ENCODE results near the gene SMARCA5.

SMARCA5 gene

DNA sequence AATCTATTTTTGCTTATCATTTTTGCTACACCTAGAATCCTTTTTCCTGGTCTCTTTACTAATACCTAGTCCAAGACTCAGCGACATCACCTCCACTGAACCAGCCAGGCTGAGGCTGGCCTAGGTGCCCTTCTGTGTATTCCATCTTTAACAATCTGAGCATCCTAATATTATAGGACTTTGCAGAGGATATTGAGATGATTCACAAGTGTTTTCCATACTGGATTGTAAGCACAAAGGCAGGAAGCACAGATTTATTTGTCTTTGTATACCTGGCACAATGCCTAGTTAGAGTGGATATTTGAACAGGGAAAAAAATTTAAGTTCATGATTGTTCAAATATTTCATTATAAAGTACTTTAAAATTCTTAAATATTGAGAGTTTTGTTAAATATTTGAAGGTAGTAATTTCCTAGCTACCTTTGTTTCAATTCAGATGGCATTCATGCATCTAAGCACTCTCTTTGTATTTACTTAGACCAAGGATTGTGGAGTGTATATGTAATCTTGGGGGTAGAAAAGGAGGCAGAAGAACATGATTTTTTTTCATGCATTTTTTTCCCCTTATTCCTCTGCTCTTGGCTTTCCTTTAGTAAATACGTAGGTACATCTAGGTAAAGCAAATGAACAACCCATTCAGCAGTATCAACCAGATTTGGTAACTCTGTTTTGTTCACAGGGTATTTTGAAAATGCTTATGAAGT is 18.4 kb downstream of the SMARCA5 start:
- DNase-seq: no peak

DNA sequence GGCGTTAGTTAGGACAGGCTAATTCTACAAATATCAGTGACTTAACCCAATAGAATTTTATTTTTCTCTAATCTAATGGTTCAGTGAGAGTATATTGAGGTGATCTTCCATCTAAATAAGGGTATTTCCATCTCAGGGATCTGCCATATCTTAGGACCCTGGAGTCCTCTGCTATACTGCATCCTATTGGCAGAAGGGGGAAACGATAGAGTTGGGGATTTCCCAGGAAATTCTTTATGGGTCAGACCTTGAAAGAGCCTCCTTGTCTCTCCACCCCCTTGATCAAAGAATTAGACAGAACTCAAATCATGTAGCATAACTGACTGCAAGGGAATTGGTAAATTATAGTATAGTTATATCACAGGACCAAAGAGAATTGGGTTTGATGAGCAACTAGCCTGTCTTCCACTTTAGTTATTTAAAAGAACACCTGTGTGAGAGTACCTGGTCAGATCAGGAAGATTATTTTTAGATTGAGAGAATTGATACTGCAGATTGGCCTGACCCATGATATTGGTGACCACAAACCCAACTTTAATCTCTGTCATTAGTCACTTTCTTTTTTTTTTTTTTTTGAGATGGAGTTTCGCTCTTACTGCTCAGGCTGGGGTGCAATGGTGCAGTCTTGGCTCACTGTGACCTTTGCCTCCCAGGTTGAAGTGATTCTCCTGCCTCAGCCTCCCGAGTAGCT is 25.6 kb downstream of the SMARCA5 start:
- no peak for DNase-seq

DNA sequence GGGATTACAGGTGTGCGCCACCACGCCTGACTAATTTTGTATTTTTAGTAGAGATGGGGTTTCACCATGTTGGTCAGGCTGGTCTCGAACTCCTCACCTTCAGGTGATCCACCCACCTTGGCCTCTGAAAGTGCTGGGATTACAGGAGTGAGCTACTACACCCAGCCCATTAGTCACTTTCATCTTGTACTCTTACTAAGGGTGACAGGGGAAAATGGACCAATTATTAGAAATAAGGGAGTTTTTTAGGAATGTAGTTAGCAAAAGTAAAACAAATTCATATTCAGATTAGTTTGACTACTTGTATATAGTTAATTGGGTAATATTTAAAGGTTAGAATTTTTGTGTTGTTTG is 26.1 kb downstream of the SMARCA5 start:
- no peak for DNase-seq

DNA sequence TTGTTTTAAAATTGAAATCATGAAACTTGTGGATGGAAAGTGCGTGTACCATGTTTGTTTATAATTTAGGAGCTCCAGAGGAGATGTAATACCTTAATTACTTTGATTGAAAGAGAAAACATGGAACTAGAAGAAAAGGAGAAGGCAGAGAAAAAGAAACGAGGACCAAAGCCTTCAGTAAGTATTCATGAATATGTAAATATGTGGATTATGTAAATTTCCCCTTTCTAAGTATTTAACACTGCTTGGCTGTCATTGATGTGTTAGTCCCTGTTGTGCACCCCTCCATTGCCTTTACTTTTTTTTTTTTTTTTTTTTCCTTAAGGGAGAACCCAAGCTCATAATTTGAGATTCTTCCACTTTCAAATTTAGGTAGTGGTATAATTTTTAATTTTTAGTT is 36.4 kb downstream of the SMARCA5 start:
- DNase-seq: no peak

DNA sequence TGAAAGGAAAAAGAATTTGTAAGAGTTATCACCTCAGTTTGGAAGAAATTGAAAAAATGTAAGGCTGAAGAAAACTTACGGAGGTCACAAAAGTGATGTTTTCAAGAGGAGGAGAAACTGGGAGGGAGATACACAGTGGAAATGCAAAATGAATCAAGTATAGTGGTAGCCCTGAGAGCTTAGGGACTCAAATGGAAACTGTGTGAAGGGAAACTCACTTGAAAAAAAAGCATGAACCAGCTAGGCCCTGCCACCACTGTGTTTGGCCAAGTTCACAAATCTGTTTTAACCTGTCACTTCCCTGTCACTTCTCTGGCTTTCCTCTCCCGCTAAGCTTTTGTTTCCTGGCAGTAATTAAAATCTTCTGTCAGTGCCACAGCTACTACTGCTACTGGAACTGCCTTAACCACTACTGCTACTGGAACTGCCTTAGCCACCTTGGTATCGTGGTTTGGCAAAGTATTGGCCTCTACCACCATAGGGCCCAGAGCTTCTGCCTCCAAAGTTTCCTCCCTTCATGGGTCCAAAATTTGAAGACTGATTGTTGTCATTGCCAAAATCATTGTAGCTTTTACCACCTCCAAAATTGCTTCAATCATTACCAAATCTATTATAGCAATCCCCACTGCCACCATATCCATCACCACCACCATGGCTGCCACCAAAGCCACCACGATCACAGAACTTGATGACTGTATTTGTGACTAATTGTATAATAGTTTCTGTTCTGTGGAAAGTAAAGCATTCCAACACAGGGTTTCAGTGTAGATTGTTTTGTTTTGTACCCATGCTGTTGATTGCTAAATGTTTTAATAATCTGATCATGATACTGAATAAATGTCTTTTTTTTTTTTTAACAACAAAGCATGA is 41.5 kb downstream of the SMARCA5 start:
- DNase-seq: no peak

DNA sequence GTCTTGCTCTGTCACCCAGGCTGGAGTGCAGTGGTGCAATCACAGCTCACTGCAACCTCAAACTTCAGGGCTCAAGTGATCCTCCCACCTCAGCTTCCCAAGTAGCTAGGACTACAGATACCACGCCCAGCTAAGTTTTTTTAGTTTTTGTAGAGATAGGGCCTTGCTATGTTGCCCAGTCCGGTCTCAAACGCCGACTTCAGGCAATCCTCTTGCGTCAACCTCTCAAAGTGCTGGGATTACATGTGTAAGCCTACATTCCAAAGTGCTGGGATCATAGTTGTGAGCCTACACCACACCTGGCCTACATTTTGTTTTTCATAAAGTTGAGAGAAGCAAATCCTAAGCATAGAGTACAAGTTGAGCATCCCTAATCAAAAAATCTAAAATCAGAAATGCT is 42.2 kb downstream of the SMARCA5 start:
- no peak for DNase-seq

DNA sequence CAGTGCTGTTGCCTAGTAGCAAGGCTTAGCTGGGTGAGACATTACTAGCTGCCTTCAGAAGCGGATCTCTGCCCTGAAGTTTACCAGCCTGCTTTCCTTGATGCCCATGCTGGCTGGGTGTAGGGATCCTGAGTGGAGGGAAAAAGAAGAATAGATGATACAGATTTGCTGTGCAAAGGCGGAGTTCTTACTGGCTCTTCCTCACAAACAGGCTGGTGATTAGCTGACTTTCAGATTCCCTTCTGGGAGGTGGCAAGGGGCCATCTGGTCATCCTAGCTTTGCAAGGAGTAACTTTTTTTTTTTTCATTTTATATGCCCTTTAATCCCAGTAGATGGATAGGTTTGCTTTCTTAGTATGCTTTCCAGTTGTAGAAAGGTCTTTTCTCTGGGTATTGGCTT is 44.8 kb downstream of the SMARCA5 start:
- DNase-seq: no peak

DNA sequence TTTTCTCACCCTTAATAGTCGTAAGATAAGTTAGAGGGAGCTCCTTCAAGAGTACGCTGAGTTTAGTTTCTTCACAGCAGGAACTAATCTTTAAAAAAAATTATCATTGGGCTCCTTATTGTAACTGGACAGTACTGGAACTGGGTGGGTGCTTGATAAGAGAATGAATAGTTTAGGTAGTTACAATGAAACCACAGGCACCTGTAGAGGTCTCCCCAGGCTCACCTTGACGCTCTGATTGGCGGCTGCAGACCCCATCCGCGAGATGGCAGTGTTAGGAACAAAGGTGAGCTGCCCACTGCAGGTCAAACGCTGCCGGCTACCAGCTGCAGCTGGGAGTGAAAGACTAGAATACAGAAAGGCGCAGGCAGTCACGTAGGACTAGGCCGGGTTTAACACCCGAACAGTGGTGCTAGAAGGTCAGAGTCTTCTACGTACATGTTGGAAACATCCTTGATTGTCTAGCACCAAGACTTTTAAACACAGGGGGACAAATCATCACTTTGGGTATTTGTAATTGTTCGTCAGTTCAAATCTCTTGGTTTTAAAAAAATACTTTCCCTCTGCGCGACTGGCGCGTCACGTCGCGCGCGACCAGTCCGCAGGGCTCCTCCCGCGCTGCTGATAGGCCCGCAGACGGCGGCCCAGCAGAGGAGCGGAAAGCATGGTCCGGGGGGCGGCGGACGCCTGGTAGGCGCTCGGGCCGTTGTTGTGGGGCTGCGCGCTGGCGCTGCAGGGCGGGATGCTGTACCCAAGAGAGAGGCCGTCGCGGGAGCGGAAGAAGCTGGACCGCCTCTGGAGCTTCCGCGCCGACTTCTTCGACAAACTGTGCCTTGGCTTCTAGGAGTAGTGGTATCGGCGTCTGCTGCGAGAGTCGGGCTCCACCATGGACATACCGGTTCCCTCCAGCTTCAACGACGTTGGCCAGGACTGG is 45.6 kb downstream of the SMARCA5 start:
- peak; percentile 62 to 79 for DNase-seq

DNA sequence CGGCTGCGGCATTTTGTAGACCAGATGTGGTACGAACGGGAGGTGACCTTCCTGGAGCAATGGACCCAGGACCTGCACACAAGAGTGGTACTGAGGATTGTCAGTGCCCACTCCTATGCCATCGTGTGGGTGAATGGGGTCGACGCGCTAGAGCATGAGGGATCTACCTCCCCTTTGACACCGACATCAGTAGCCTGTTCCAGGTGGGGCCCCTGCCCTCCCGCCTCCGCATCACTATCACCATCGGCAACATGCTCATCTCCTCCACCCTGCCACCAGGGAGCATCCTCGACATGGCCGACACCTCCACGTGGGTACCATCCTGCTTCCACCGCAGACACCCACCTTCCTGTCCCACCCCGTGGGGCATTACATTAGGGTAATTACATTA is 46.2 kb downstream of the SMARCA5 start:
- peak; percentile 27 to 62 for DNase-seq

DNA sequence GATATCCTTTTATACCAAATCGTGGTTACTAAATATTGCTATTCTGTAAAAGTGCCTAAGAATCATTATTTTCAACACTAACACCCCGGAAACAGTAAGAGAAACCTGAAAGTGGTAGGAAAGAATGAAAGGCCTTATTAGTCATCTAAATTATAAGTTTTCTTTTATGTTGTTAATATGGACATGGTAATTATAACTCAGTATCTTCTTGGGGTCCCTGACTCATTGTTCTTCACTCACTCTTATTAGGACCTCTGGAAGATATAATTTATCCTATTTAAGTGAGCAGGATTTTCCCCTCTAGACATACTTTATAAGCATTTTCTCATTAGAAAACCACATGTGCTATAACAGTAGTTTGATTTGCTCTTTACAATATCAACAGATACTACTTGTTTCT is 51.0 kb downstream of the SMARCA5 start:
- DNase-seq: no peak

DNA sequence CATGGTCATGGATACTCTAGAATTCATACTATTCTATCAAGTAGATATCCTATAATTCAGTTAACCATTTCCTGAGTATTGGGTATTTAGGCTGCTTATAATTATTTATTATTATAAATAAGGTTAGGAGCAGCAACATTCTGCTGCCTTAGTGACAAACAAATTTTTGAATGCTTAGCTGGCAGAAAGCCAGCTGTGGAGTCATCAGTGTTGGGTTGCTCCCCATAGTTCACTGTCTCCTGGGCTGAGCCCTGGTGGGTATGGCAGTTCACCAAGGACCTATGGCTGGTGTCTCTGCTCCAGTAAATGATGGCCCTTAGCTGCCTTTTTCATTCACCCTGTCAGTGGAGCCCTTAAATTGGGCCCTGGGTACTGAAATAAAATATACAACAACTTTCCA is 61.8 kb downstream of the SMARCA5 start:
- no peak for DNase-seq

DNA sequence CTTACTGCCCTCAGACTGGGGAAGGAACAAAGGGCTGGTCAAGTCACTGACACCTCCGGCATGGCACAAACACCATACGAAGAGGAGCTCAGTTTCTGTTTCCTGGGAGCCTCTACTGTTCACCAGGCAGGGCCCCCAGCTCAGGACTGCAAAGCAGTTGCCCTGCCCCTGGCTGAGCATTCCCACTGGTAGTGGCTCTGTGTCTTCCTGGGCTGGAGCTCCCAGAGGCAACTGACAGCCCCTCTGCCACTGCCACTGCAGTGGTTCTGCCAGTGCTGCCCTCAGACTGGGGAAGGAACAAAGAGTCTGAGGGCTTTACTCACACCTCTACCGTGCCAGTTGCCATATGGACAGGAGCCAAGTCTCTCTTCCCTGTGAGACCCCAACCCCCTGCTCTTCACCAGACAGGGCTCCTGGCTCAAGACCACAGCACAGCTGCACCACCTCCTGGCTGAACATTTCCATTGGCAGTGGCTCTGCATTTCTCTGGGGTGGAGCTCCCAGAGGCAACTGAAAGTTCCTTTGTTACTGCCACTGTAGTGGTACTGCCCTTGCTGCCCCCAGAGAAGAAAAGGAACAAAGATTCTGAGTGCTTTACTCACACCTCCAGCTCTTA is 67.9 kb downstream of the SMARCA5 start:
- no peak for DNase-seq

DNA sequence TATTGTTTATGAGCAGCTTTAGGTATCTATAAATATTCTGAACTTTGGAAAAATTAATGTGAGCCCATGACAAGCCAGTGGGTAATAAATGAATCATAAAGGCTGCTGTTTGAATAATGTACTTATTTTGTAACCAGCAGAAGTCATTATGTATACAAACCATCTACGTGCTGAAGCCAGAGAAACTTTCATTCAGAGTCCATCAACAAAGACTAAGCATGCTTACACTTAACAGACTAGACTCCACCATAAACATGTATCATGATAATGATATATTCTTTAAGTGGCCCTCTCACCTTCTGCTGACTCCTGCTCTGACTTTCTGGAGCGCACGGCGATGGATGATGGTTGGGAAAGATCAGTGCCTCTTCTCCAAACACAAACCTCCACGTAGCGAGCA is 72.0 kb downstream of the SMARCA5 start:
- no peak for DNase-seq

DNA sequence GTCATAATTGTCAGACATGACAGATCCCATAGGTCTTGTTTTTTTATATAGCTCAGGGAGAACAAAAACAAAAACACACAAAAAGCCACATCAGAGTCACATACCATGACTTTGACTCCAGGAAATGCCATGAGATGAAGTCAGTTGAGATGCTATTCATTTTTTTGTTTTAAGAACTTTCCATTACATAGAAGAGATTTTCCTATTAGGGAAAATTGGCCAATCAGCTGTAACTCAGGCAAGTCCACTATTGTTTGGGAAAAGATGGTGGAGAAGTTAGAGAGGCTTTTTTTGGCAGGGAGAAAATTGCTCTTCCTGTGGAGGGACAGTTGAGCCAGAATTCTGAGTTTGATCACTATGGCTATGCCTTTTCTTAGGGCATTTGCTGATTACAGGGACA is 72.6 kb downstream of the SMARCA5 start:
- DNase-seq: no peak

DNA sequence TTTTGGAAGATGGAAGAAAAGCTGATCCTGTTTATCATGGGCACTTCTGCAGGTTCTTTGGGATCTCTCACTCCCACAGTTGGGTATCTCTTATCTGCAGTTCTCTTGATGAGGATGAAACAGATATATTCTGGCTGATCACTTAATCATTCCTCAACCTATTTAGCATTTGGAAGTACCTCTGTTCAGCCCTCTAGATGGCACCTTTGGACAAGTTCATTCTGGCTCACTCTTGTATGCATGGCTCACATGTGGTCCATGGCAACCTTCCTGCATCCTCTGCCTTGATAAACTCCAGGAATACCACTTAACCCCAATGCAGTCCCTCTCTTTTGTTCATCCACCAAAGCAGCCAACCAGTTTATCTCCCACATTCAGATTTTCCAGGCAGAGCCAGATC is 74.2 kb downstream of the SMARCA5 start:
- no peak for DNase-seq

DNA sequence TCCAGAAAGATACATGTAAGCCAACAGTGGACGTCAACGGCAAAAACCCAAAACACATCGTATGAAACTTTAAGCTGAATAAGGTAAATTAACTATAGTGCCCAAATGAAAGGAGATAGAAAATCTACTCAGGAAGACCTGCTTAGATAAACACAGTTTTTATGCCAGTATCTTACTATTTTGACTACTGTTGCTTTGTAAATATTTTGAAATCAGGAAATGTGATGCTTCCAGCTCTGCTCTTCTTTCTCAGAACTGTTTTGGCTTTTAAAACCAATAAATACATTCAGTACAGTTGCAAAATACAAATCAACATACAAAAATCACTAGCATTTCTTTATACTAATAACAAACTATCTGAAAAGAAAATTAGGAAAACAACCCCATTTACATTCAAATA is 83.8 kb downstream of the SMARCA5 start:
- DNase-seq: no peak

DNA sequence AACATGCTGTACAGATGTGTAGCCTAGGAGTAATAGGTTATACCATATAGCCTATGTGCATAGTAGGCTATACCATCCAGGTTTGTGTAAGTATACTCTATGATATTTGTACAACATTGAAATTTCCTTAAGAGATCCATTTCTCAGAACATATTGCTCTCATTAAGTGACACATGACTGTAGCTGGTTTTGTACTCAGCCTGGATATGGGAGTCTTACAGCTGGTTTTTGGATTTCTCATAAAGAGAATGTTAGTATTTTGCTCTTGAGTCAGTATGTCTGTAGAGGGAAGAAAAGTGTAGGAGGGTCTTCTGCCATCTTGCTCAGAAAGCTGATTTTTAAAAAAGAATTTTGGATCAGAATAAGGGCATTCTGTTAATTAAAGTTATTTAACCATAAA is 85.3 kb downstream of the SMARCA5 start:
- no peak for DNase-seq

DNA sequence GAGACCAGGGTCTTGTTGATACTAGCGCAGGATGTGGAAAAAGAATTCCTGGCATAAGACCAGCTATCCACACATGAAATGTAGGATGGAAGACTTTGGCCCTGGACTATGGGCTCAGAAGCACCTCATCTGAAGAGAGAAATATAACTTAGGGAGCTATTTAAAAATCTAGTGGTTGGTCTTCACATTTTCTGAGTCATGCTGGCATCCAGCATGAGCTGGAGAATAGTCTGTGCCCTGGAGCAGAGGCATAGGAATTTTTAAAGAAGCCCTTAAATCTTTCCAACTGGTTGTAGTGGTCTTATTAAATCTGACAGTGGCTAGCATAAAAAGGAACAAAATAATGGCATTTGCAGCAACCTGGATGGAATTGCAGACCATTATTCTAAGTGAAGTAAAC is 86.3 kb downstream of the SMARCA5 start:
- no peak for DNase-seq

DNA sequence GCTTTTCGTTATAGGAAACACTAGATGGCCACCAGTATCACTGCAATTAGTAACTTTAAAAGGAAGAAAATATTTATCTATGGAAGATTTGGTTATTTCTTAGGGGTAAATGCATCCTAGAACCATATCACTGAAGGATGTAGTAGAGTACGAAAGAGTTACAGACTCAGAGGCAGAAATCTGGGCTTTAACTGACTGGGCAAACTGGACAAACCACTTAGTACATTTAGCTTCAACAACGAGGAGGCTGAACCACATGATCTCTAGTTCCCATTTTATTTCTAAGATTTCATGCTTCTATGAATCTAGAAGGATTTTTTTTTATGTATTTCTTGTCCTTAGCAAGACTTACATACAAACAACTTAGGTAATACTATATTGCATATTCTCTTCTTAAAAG is 93.0 kb downstream of the SMARCA5 start:
- no peak for DNase-seq

All from stimulated activated CD4-positive, alpha-beta T cell treated with anti-CD3 and anti-CD28 coated beads, Interleukin-4, amount 100 ng/mL, for 4 hours (primary cell).